K562 (cell line): ENCODE results near the gene DPEP1. TPM values are rescaled to one million over a fixed set of nuclear protein-coding genes. Genes with fewer than 3 reads are reported as not detected.

Experiments used
- ATAC-seq: fragments of 200-7000 bp; cut with Tn5 transposase; 3 replicates; pipeline ENCODE4 v1.9.1; 2020; ENCODE audit warnings: moderate library complexity
- BruUV-seq: library from RNA; stranded (reverse); fragments of 400-500 nt; replicated peaks from 2 replicates; lab custom pipeline; 2021; lab: Mats Ljungman, UMichigan
- CTCF ChIA-PET: fragments of 300-600 bp; formaldehyde crosslinking; extraction: SDS; loops from one replicate; lab custom pipeline; 2021; ENCODE audit warnings: low intra/inter-chr PET ratio; lab: Yijun Ruan, JAX
- POLR2A ChIA-PET: fragments of 300-600, 350-650 bp; sonication (Branson Sonifier 250); formaldehyde crosslinking; extraction: SDS; loops from one replicate; lab custom pipeline; 2021; ENCODE audit warnings: antibody characterized with exemption, inconsistent platforms; lab: Yijun Ruan, JAX
- DNase-seq, 4 experiments: peaks; one replicate each; pipeline versions ENCODE4 v3.0.0 to v3.0.0-alpha.2; 2011 to 2018; ENCODE audit warnings: low spot score in 3 of 4, mixed read lengths in 3 of 4; ENCODE audit errors: extremely low read depth in 1 of 4
- FAIRE-seq: peaks from 2 replicates; lab custom pipeline; 2011; peaks lifted over from hg19 to GRCh38; lab: Jason Lieb, UNC
- H2AFZ ChIP-seq: 2 replicates; pipeline ENCODE4 v1.6.0; 2011; ENCODE audit warnings: low read depth, low read length, control low read depth, inconsistent platforms
- H3K27ac ChIP-seq: fragments of 200-600 bp; 3 replicates; pipeline ENCODE4 v1.8.0; 2011; ENCODE audit warnings: low read depth, mild to moderate bottlenecking, control low read depth, inconsistent platforms, low read length, moderate library complexity, mixed read lengths; ENCODE audit errors: extremely low read depth
- H3K27me3 ChIP-seq, 2 experiments: fragments of 300-600 bp in 1 of 2; 2 replicates in 1 of 2; 3 replicates in 1 of 2; pipeline versions ENCODE4 v1.6.0 to v1.8.0; 2011; ENCODE audit warnings: inconsistent platforms in 2 of 2, low read length in 2 of 2, mild to moderate bottlenecking in 1 of 2, mixed read lengths in 1 of 2, moderate library complexity in 1 of 2; ENCODE audit not compliant: control insufficient read depth in 2 of 2, insufficient read depth in 2 of 2
- H3K36me3 ChIP-seq: fragments of 300-600 bp; 3 replicates; pipeline ENCODE4 v1.8.0; 2011; ENCODE audit warnings: mild to moderate bottlenecking, low read length, inconsistent platforms; ENCODE audit not compliant: control insufficient read depth, insufficient read depth
- H3K4me1 ChIP-seq, 2 experiments: fragments of 200-600 bp in 1 of 2; replicated peaks in 1 of 2; 2 replicates in 1 of 2; 3 replicates in 1 of 2; pipeline versions ENCODE4 v1.5.1 to v1.8.0; 2011; ENCODE audit warnings: inconsistent platforms in 2 of 2, low read length in 2 of 2, mild to moderate bottlenecking in 1 of 2, mixed read lengths in 1 of 2, moderate library complexity in 1 of 2; ENCODE audit not compliant: control insufficient read depth in 2 of 2, insufficient read depth in 2 of 2
- H3K4me2 ChIP-seq: 2 replicates; pipeline ENCODE4 v1.6.1; 2011; ENCODE audit warnings: low read length, control low read depth, inconsistent platforms, mixed read lengths; ENCODE audit not compliant: insufficient read depth
- H3K4me3 ChIP-seq: fragments of 200-600 bp; sonication (generic), shearing (Covaris generic); 2 replicates; pipeline ENCODE4 v1.5.1; 2016; ENCODE audit warnings: control low read depth, inconsistent platforms
- H3K79me2 ChIP-seq: fragments of 200-600 bp; 3 replicates; pipeline ENCODE4 v1.8.0; 2011; ENCODE audit warnings: low read length, inconsistent platforms; ENCODE audit not compliant: control insufficient read depth, insufficient read depth
- H3K9ac ChIP-seq, 2 experiments: 2 replicates each; pipeline versions ENCODE4 v1.6.0 to v1.6.1; 2011; ENCODE audit warnings: low read depth in 2 of 2, low read length in 2 of 2, control low read depth in 1 of 2, inconsistent platforms in 1 of 2, mild to moderate bottlenecking in 1 of 2, mixed read lengths in 1 of 2; ENCODE audit not compliant: insufficient read depth in 1 of 2
- H3K9me1 ChIP-seq: one replicate; pipeline ENCODE4 v1.6.0; 2011; ENCODE audit warnings: inconsistent platforms, mild to moderate bottlenecking, low read length, moderate library complexity; ENCODE audit not compliant: control insufficient read depth, insufficient read depth
- H3K9me3 ChIP-seq: replicated peaks from 2 replicates; pipeline ENCODE4 v1.5.1; 2011; ENCODE audit warnings: low read depth, low read length, inconsistent platforms; ENCODE audit not compliant: control insufficient read depth, insufficient read depth
- H4K20me1 ChIP-seq: replicated peaks from 2 replicates; pipeline ENCODE4 v1.6.1; 2011; ENCODE audit warnings: low read length, inconsistent platforms, mixed read lengths; ENCODE audit not compliant: control insufficient read depth, insufficient read depth
- IFI16 ChIP-seq: fragments of 250-450 bp; sonication (Bioruptor Pico); IDR thresholded peaks from 2 replicates; pipeline ENCODE4 v2.1.2; 2022; ENCODE audit warnings: mild to moderate bottlenecking, inconsistent platforms
- WGBS: fragments of 100-300 bp; shearing (Covaris generic); methylation state at CpG from one replicate; pipeline ENCODE4 v1.1.6; 2016; ENCODE audit warnings: low coverage, mixed read lengths; ENCODE audit not compliant: insufficient coverage; ENCODE audit errors: missing lambda C conversion rate; 5-methylcytosine and 5-hydroxymethylcytosine counted together
- in situ Hi-C: fragments of 300-500 bp; cut with MboI; formaldehyde crosslinking; loops from 4 replicates; pipeline ENCODE4 v1.15.0; 2018; ENCODE audit warnings: inconsistent platforms, mixed read lengths
- intact Hi-C: fragments of 100-400 bp; cut with micrococcal nuclease; formaldehyde crosslinking; loops from 2 replicates; pipeline ENCODE4 v1.14.2; 2022
- polyA plus RNA-seq, 8 experiments: library from polyadenylated mRNA; depleted of rRNA in 4 of 8; stranded (reverse) in 5 of 8; unstranded in 3 of 8; fragments of >200 nt; fragmentation: Nextera tagmentation in 2 of 8; fragmentation: Illumina TruSeq in 1 of 8; extraction: Ambion mirVana in 2 of 8; extraction: Trizol in 1 of 8; gene quantifications; 2 replicates each; pipeline versions ENCODE4 v1.2.1 to v1.2.3, GENCODE V29; 2011 to 2014; ENCODE audit warnings: inconsistent platforms in 1 of 8, missing spikeins in 1 of 8
- total RNA-seq, 7 experiments: library from RNA; depleted of rRNA in 6 of 7; stranded (reverse); fragments of >200 nt in 6 of 7; fragmentation: Illumina TruSeq in 2 of 7; extraction: Trizol in 2 of 7; gene quantifications; 2 replicates each; pipeline versions ENCODE4 v1.2.1 to v1.2.3, GENCODE V29; 2011 to 2021; ENCODE audit warnings: low replicate concordance in 1 of 7
- TF ChIP-seq, protein P1 (sequence below): sonication (generic); formaldehyde crosslinking; IDR thresholded peaks from 2 replicates; pipeline ENCODE4 v1.8.1; 2023; ENCODE audit warnings: mild to moderate bottlenecking, missing genetic modification reagents

Gene DPEP1
- total and polyA plus RNA-seq, 9 of the 15 experiments (the other 6 are each of a cell fraction or from before 2014, with no cell fraction given), result 0.14 to 0.31 (median 0.20) TPM; not detected in 6

DNA sequence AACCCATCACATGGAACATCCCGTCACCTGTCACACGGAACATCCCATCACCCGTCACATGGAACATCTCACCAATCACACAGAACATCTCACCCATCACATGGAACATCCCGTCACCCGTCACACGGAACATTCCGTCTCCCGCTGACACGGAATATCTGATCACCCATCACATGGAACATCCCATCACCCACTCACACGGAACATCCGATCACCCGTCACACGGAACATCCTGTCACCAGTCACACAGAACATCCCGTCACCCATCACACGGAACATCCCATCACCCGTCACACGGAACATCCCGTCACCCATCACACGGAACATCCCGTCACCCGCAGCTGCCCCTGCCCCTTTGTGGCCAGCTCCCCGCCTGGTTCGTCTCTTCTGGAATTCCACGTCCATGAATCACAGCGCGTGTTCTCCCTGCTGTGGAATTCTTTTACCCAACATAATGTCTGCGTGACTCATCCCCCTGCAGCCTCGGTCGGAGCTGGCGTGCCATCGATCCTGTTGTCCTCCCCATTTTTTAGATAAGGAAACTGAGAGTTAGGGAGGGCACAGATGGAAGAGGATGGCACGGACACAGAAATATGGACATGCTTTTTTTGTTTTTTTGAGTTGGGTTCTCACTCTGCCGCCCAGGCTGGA lies 32.3 kb upstream of the DPEP1 start:
- no peak for TF ChIP-seq IFI16 (CRISPR knock-in tag)
- TF ChIP-seq, protein P1, sequence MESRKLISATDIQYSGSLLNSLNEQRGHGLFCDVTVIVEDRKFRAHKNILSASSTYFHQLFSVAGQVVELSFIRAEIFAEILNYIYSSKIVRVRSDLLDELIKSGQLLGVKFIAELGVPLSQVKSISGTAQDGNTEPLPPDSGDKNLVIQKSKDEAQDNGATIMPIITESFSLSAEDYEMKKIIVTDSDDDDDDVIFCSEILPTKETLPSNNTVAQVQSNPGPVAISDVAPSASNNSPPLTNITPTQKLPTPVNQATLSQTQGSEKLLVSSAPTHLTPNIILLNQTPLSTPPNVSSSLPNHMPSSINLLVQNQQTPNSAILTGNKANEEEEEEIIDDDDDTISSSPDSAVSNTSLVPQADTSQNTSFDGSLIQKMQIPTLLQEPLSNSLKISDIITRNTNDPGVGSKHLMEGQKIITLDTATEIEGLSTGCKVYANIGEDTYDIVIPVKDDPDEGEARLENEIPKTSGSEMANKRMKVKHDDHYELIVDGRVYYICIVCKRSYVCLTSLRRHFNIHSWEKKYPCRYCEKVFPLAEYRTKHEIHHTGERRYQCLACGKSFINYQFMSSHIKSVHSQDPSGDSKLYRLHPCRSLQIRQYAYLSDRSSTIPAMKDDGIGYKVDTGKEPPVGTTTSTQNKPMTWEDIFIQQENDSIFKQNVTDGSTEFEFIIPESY (CRISPR knock-in tag), result peak; percentile 71; the same call in 1 of the 2 replicates
- TSS peak; percentile 17 for BruUV-seq
- no peak overlapping the region for H3K9ac ChIP-seq
- FAIRE-seq, result no peak
- H3K9me3 ChIP-seq, result peaks cover 7% of the 10 kb centered on the region
- peaks cover 24% of the 10 kb centered on the region for H3K79me2 ChIP-seq
- no peaks in the 10 kb centered on the region for H3K9me1 ChIP-seq
- ChIA-PET POLR2A (interaction anchor here (0.6 kb wide), 1 partner anchor 387 kb away, joined by 3 read pairs; no protein-coding TSS in a partner anchor), CTCF (no interaction called here)
- H2AFZ ChIP-seq, result no peak overlapping the region
- intact Hi-C loops (no loop called here), in situ Hi-C loops (no loop called here)
- H3K4me3 ChIP-seq, result no peak overlapping the region
- no peaks in the 10 kb centered on the region for H4K20me1 ChIP-seq
- H3K36me3 ChIP-seq, result peaks cover 83% of the 10 kb centered on the region
- H3K27ac ChIP-seq, result no peak overlapping the region
- 89% methylated on average over 30 of the region's 33 CpGs for WGBS
- H3K4me2 ChIP-seq, result no peak overlapping the region
- no peak for ATAC-seq
- no peaks in the 10 kb centered on the region for H3K27me3 ChIP-seq
- H3K4me1 ChIP-seq, result peaks cover 0 to 50% of the 10 kb centered on the region in 2 experiments; a peak in 2 of 5 replicates
- DNase-seq, result no peak
